Omental fat pad (tissue), 4 donors: Measurements from ENCODE around the gene TEAD1. TPM values are rescaled to one million over a fixed set of nuclear protein-coding genes. Genes with fewer than 3 reads are reported as not detected.

Experiments
- ATAC-seq: fragments of 150-250 bp; one replicate; pipeline ENCODE4 v1.9.1; 2016; ENCODE audit warnings: mild to moderate bottlenecking, moderate library complexity; ENCODE audit not compliant: low FRiP score
- DNase-seq: peaks from one replicate; pipeline ENCODE4 v3.0.0-alpha.2; 2019; ENCODE audit warnings: low spot score
- CTCF ChIP-seq, 3 donors: fragments of 450-650 bp; IDR thresholded peaks; one replicate each; pipeline ENCODE4 v1.5.1; 2016 to 2017; ENCODE audit warnings: antibody characterized with exemption in 3 of 3, mild to moderate bottlenecking in 3 of 3, moderate library complexity in 2 of 3
- total RNA-seq, 4 donors: library from RNA; depleted of rRNA; stranded (reverse); fragments of >200 nt; gene quantifications; one replicate each; pipeline ENCODE4 v1.1.0, GENCODE V29; 2016

TEAD1 gene
- total RNA-seq, 4 donors from 2014 or later, result 81.7 to 123 (median 103) TPM

- no peak for TF ChIP-seq CTCF (IDR thresholded peaks at IDR 0.05)
- ATAC-seq, result no peak
- DNase-seq, result no peak
Measured at GRCh38 chr11:12741671-12742216, 67.5 kb downstream of the TEAD1 start.

GRCh38 chr11:12743834-12744449, 69.7 kb downstream of the TEAD1 start:
- no peak for TF ChIP-seq CTCF (IDR thresholded peaks at IDR 0.05)
- no peak for DNase-seq
- ATAC-seq, result no peak

- DNase-seq (no peak), ATAC-seq (no peak)
- TF ChIP-seq CTCF (IDR thresholded peaks at IDR 0.05), result no peak
Measured at GRCh38 chr11:12744826-12745502, 70.7 kb downstream of the TEAD1 start.

GRCh38 chr11:12745787-12746186, 71.6 kb downstream of the TEAD1 start:
- DNase-seq (no peak), ATAC-seq (no peak)
- TF ChIP-seq CTCF (IDR thresholded peaks at IDR 0.05), result no peak

GRCh38 chr11:12746593-12747097, 72.4 kb downstream of the TEAD1 start:
- ATAC-seq (peak; percentile 92), DNase-seq (peak; percentile 48)
- TF ChIP-seq CTCF (IDR thresholded peaks at IDR 0.05), result no peak

GRCh38 chr11:12748561-12748960, 74.3 kb downstream of the TEAD1 start:
- ATAC-seq, result no peak
- no peak for DNase-seq
- no peak for TF ChIP-seq CTCF (IDR thresholded peaks at IDR 0.05)
